Left renal cortex interstitium (tissue), 4 donors: ENCODE measurements around the gene CAST. TPM values are rescaled to one million over a fixed set of nuclear protein-coding genes. Genes with fewer than 3 reads are reported as not detected.

ENCODE experiments used
- DNase-seq, 4 donors: peaks; one replicate each; pipeline ENCODE4 v3.0.0-alpha.2; 2013; ENCODE audit warnings: low read depth in 4 of 4, low spot score in 2 of 4, missing footprints in 1 of 4
- polyA plus RNA-seq, 4 donors: library from polyadenylated mRNA; unstranded; fragments of 120-200 nt; gene quantifications; one replicate each; pipeline ENCODE4 v1.2.1, GENCODE V29; 2013; ENCODE audit not compliant: insufficient read length in 4 of 4

CAST gene
- polyA plus RNA-seq, 4 donors, result 137 to 166 (median 145) TPM

GRCh38 chr5:96641368-96642280 is 20.6 kb upstream of the CAST start:
- DNase-seq, result no peak

GRCh38 chr5:96642281-96642640 is 19.9 kb upstream of the CAST start:
- DNase-seq, result no peak

- DNase-seq, result no peak
Measured at GRCh38 chr5:96645091-96645490, 17.1 kb upstream of the CAST start.

- DNase-seq, result no peak
Measured at GRCh38 chr5:96648023-96648422, 14.2 kb upstream of the CAST start.

- no peak for DNase-seq
Measured at GRCh38 chr5:96648593-96648992, 13.6 kb upstream of the CAST start.

GRCh38 chr5:96649251-96649662 is 12.9 kb upstream of the CAST start:
- DNase-seq, result no peak

GRCh38 chr5:96649681-96650540 is 12.3 kb upstream of the CAST start:
- DNase-seq, result no peak

- no peak for DNase-seq
Measured at GRCh38 chr5:96651047-96651446, 11.1 kb upstream of the CAST start.

GRCh38 chr5:96651948-96652753 is 10.0 kb upstream of the CAST start:
- no peak for DNase-seq

GRCh38 chr5:96652769-96653454 is 9.3 kb upstream of the CAST start:
- DNase-seq, result no peak

GRCh38 chr5:96654209-96654608 is 8.0 kb upstream of the CAST start:
- DNase-seq, result no peak

GRCh38 chr5:96655085-96655484 is 7.1 kb upstream of the CAST start:
- DNase-seq, result no peak

- DNase-seq, result no peak
Measured at GRCh38 chr5:96655506-96655905, 6.7 kb upstream of the CAST start.

- DNase-seq, result no peak
Measured at GRCh38 chr5:96657068-96657467, 5.1 kb upstream of the CAST start.

- DNase-seq, result no peak
Measured at GRCh38 chr5:96658272-96658671, 3.9 kb upstream of the CAST start.

GRCh38 chr5:96659170-96659569 is 3.0 kb upstream of the CAST start:
- no peak for DNase-seq

GRCh38 chr5:96660971-96661854 is 963 bp upstream of the CAST start:
- DNase-seq, result peak in 1 of 4 donors; percentile 39

- peak in 3 of 4 donors; percentile 63 to 68 (median 64) for DNase-seq
Measured at GRCh38 chr5:96662725-96663518, 746 bp downstream of the CAST start.
